Heart left ventricle (tissue), 16 donors: ENCODE measurements around the gene MTUS2. TPM values are rescaled to one million over a fixed set of nuclear protein-coding genes. Genes with fewer than 3 reads are reported as not detected.

ENCODE experiments used
- ATAC-seq, 4 donors: fragments of 200-7000 bp; cut with Tn5 transposase; one replicate each; pipeline ENCODE4 v1.9.1; 2020 to 2022; ENCODE audit warnings: moderate library complexity in 4 of 4, mild to moderate bottlenecking in 3 of 4, moderate number of reproducible peaks in 1 of 4
- DNase-seq, 5 donors: peaks; one replicate each; pipeline ENCODE4 v3.0.0-alpha.2; 2020
- H3K27ac ChIP-seq, 12 donors: fragments of 200-600 bp; sonication (generic) in 4 of 12; one replicate each; pipeline versions ENCODE4 v1.5.0 to v1.8.0; 2016 to 2022; ENCODE audit warnings: mild to moderate bottlenecking in 2 of 12
- H3K27me3 ChIP-seq, 9 donors: fragments of 200-600 bp; sonication (generic) in 2 of 9; one replicate each; pipeline versions ENCODE4 v1.5.1 to v1.8.0; 2016 to 2022; ENCODE audit warnings: mild to moderate bottlenecking in 3 of 9
- H3K36me3 ChIP-seq, 9 donors: fragments of 200-600 bp; sonication (generic) in 2 of 9; one replicate each; pipeline versions ENCODE4 v1.5.0 to v1.8.0; 2018 to 2022; ENCODE audit warnings: mild to moderate bottlenecking in 2 of 9
- H3K4me1 ChIP-seq, 12 donors: fragments of 200-600 bp; sonication (generic) in 4 of 12; one replicate each; pipeline versions ENCODE4 v1.5.0 to v1.8.0; 2016 to 2022; ENCODE audit warnings: mild to moderate bottlenecking in 3 of 12
- H3K4me3 ChIP-seq, 12 donors: fragments of 200-600 bp; sonication (generic) in 4 of 12; one replicate each; pipeline versions ENCODE4 v1.5.0 to v1.8.0; 2017 to 2022; ENCODE audit warnings: mild to moderate bottlenecking in 9 of 12, moderate library complexity in 4 of 12
- H3K9me3 ChIP-seq, 12 donors: fragments of 200-600 bp; sonication (generic) in 4 of 12; one replicate each; pipeline versions ENCODE4 v1.5.0 to v1.8.0; 2016 to 2022; ENCODE audit warnings: mild to moderate bottlenecking in 1 of 12
- POLR2A ChIP-seq, 2 donors: fragments of 450-650 bp; IDR thresholded peaks; one replicate each; pipeline ENCODE4 v1.6.1; 2017; ENCODE audit warnings: antibody characterized with exemption in 2 of 2, mild to moderate bottlenecking in 2 of 2, moderate library complexity in 2 of 2
- WGBS, 4 donors: extraction: QIAGEN DNeasy Blood & Tissue Kit in 2 of 4; methylation state at CpG; one replicate each; pipeline versions ENCODE4 v1.1.5 to v1.1.7; 2013 to 2018; 5-methylcytosine and 5-hydroxymethylcytosine counted together
- intact Hi-C, 10 donors: fragments of 100-400 bp; cut with DNase I; formaldehyde crosslinking; loops; one replicate each; pipeline versions ENCODE4 v1.11.1 to v1.14.2; 2022
- polyA plus RNA-seq, 2 donors: library from polyadenylated mRNA; stranded (reverse); fragments of 200-250 nt; gene quantifications; one replicate each; pipeline ENCODE4 v1.2.3, GENCODE V29; 2013
- total RNA-seq, 9 donors: library from RNA; depleted of rRNA in 2 of 9; stranded (reverse); fragments of >200 nt in 2 of 9; fragmentation: NEBNext Ultra II Directional in 3 of 9; extraction: Animal tissue kit (Norgen Biotek cat#: 25700) in 3 of 9; gene quantifications; one replicate each; pipeline versions ENCODE4 v1.1.0 to v1.2.4, GENCODE V29; 2016 to 2023
- TF ChIP-seq, protein P1 (sequence below), 12 donors: fragments of 200-600 bp; sonication (generic) in 4 of 12; IDR thresholded peaks; one replicate each; pipeline versions ENCODE4 v1.5.0 to v1.8.0; 2018 to 2022; ENCODE audit warnings: antibody characterized with exemption in 12 of 12, mild to moderate bottlenecking in 5 of 12
- donor health status: ischemic (EF 13 %, LVEDD 7.1; RV severe dilation, severe dysfunction).
- donor health status: healthy with polysubstance abuse.
- donor health status: DM: no; HTN: yes; CAD: no.
- donor health status: DM: no; HTN: no; CAD: no.
- donor health status: ischemic (EF 25% LVEDD 6.9; RV normal size, moderate dysfunction).
- donor health status: ischemic (EF 25% LVEDD 5.7; RV mildly dilated, moderate dysfunction).
- donor health status: healthy.
- donor health status: DM: yes; HTN: yes; CAD: no.
- donor health status: ischemic (EF 35%, LVEDD 5.7; RV mildly dilated, moderate dysfunction).
- donor health status: nonischemic (EF 11% LVEDD 7.7; RV severe dilation, severe dysfunction).
- donor health status: DM: yes; HTN: yes; CAD: no.
- donor health status: PGD.
- donor health status: ischemic (EF 29% LVEDD 5.4; RV normal size, mild dysfunction).
- donor health status: nonischemic (EF 23%, LVEDD 6.1; RV moderate dilation, normal function).

The MTUS2 gene
- total and polyA plus RNA-seq, 11 donors, result 28.7 to 174 (median 67.9) TPM

DNA sequence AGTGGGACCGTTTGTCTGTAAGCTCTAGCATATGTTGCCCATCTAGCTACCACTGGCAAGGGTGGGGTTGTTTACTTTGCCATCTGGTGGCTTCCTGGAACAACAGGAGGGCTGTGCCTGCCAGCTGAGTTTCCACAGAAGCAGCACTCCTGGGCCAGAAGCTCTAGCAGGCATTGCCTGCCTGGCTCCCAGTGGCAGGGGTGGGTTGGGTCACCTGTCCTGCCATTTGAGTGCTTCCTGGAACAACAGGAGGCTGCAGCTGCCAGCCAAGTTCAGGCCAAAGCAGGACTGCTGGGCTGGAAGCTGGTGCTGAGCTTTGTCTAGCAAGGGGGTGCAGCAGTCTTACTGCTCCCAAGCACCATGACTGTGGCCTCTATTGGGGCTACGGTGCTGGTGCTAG lies 239.7 kb downstream of the MTUS2 start:
- H3K27me3 ChIP-seq, result no peaks in the 10 kb centered on the region
- no peak overlapping the region for H3K27ac ChIP-seq
- ATAC-seq (peak; percentile 76 to 81 (median 78)), DNase-seq (peak in 4 of 5 donors; percentile 27 to 60 (median 56))
- peaks cover 0 to 8% (median 0%) of the 10 kb centered on the region in 12 donors for H3K4me1 ChIP-seq
- intact Hi-C loops, result loop anchor here in 1 of 10 donors (5.0 kb wide), 1 partner anchor 197 kb away; no protein-coding TSS in a partner anchor
- peaks cover 0 to 22% (median 3%) of the 10 kb centered on the region in 12 donors for H3K9me3 ChIP-seq
- no peak overlapping the region for H3K4me3 ChIP-seq
- TF ChIP-seq, protein P1, sequence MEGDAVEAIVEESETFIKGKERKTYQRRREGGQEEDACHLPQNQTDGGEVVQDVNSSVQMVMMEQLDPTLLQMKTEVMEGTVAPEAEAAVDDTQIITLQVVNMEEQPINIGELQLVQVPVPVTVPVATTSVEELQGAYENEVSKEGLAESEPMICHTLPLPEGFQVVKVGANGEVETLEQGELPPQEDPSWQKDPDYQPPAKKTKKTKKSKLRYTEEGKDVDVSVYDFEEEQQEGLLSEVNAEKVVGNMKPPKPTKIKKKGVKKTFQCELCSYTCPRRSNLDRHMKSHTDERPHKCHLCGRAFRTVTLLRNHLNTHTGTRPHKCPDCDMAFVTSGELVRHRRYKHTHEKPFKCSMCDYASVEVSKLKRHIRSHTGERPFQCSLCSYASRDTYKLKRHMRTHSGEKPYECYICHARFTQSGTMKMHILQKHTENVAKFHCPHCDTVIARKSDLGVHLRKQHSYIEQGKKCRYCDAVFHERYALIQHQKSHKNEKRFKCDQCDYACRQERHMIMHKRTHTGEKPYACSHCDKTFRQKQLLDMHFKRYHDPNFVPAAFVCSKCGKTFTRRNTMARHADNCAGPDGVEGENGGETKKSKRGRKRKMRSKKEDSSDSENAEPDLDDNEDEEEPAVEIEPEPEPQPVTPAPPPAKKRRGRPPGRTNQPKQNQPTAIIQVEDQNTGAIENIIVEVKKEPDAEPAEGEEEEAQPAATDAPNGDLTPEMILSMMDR (IDR thresholded peaks at IDR 0.05), result no peak
- TF ChIP-seq POLR2A (IDR thresholded peaks at IDR 0.05), result no peak
- 75 to 92% (median 77%) methylated on average over 1 to 2 of the region's 2 CpGs for WGBS, 4 donors
- no peaks in the 10 kb centered on the region for H3K36me3 ChIP-seq

- H3K36me3 ChIP-seq, result no peaks in the 10 kb centered on the region
Measured at GRCh38 chr13:29065142-29065541, 245.0 kb downstream of the MTUS2 start.

DNA sequence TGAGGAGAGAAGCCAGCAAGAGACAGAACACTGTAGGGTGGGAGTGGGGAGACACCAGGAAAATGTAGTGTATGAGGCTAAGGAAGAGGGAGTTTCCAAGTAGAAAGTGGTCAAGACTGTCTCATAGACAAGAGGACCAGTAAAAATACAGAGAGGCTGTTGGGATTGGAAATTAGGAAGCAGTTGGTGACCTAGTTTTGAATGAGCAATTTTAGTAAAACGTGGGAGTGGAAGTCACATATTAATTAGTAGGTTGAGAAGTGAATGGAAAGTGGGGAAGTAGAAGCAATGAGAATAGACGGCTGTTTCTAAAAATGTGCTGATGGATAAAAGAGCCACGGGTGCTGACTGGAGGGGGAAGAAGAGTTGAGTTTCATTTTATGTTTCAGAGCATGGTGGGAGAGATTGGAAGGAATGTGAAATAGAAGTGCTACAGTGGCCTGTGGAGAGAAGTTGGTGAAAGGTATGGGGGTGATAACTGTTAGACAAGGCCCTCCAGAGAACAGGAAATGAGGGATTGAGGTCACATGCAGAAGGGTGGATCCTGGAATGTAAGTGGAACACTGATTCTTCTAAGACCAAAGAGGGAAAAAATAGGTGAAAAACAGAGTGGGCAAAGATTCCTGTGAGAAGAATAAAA lies 247.3 kb downstream of the MTUS2 start:
- Histone ChIP-seq H3K27ac (no peak overlapping the region), H3K4me1 (peaks cover 0 to 7% (median 0%) of the 10 kb centered on the region in 12 donors), H3K27me3 (no peaks in the 10 kb centered on the region), H3K4me3 (no peak overlapping the region), H3K9me3 (no peaks in the 10 kb centered on the region), H3K36me3 (no peaks in the 10 kb centered on the region)
- intact Hi-C loops, result no loop called here
- WGBS, 4 donors, result 14 to 21% (median 17%) methylated on average over 3 of the region's 3 CpGs
- ATAC-seq, result peak in 2 of 4 donors; percentile 50 to 58
- no peak for TF ChIP-seq POLR2A (IDR thresholded peaks at IDR 0.05)
- TF ChIP-seq, protein P1 (IDR thresholded peaks at IDR 0.05), result no peak
- no peak for DNase-seq

More at GRCh38 chr13:29065142-29065541, 245.0 kb downstream of the MTUS2 start:
- 80 to 89% (median 87%) methylated on average over 3 of the region's 3 CpGs for WGBS, 4 donors
- ATAC-seq (no peak), DNase-seq (no peak)
- H3K27me3 ChIP-seq, result no peaks in the 10 kb centered on the region
- peaks cover 0 to 7% (median 0%) of the 10 kb centered on the region in 12 donors for H3K4me1 ChIP-seq
- H3K9me3 ChIP-seq, result no peaks in the 10 kb centered on the region
- intact Hi-C loops, result no loop called here
- H3K27ac ChIP-seq, result no peak overlapping the region
- no peak overlapping the region for H3K4me3 ChIP-seq
- TF ChIP-seq POLR2A (IDR thresholded peaks at IDR 0.05), result no peak
- TF ChIP-seq, protein P1 (IDR thresholded peaks at IDR 0.05), result no peak

GRCh38 chr13:29073755-29074154 lies 253.6 kb downstream of the MTUS2 start:
- Histone ChIP-seq H3K27ac (no peak overlapping the region), H3K27me3 (no peaks in the 10 kb centered on the region), H3K4me1 (peaks cover 0 to 7% (median 0%) of the 10 kb centered on the region in 12 donors), H3K4me3 (no peak overlapping the region), H3K36me3 (no peaks in the 10 kb centered on the region), H3K9me3 (peaks cover 0 to 7% (median 2%) of the 10 kb centered on the region in 12 donors)
- no peak for TF ChIP-seq POLR2A (IDR thresholded peaks at IDR 0.05)
- TF ChIP-seq, protein P1 (IDR thresholded peaks at IDR 0.05), result no peak
- 44 to 61% (median 52%) methylated on average over 3 of the region's 3 CpGs for WGBS, 4 donors
- ATAC-seq (no peak), DNase-seq (no peak)
- intact Hi-C loops, result no loop called here
